GM10847 (cell line): ENCODE results near the gene CD53.

ENCODE experiments used
- POLR2A ChIP-seq: IDR thresholded peaks from 2 replicates; pipeline ENCODE4 v1.6.1; 2011; ENCODE audit not compliant: insufficient read length; ENCODE audit errors: extremely low read depth

CD53 gene

GRCh38 chr1:110874324-110875215, 1.6 kb downstream of the CD53 start:
- no peak for TF ChIP-seq POLR2A

- no peak for TF ChIP-seq POLR2A
Measured at GRCh38 chr1:110875216-110875731, 2.3 kb downstream of the CD53 start.

GRCh38 chr1:110876748-110877341, 3.9 kb downstream of the CD53 start:
- no peak for TF ChIP-seq POLR2A

- TF ChIP-seq POLR2A, result no peak
Measured at GRCh38 chr1:110877364-110877763, 4.4 kb downstream of the CD53 start.

- no peak for TF ChIP-seq POLR2A
Measured at GRCh38 chr1:110877776-110878175, 4.8 kb downstream of the CD53 start.

GRCh38 chr1:110878591-110878990, 5.6 kb downstream of the CD53 start:
- TF ChIP-seq POLR2A, result no peak

GRCh38 chr1:110878993-110879392, 6.0 kb downstream of the CD53 start:
- TF ChIP-seq POLR2A, result no peak

GRCh38 chr1:110879758-110880606, 7.0 kb downstream of the CD53 start:
- TF ChIP-seq POLR2A, result no peak

GRCh38 chr1:110880708-110881374, 7.9 kb downstream of the CD53 start:
- TF ChIP-seq POLR2A, result no peak

- no peak for TF ChIP-seq POLR2A
Measured at GRCh38 chr1:110888049-110888448, 15.1 kb downstream of the CD53 start.

- TF ChIP-seq POLR2A, result no peak
Measured at GRCh38 chr1:110888641-110889040, 15.7 kb downstream of the CD53 start.

- TF ChIP-seq POLR2A, result no peak
Measured at GRCh38 chr1:110890474-110891196, 17.7 kb downstream of the CD53 start.

GRCh38 chr1:110893908-110894490, 21.1 kb downstream of the CD53 start:
- TF ChIP-seq POLR2A, result no peak

- TF ChIP-seq POLR2A, result no peak
Measured at GRCh38 chr1:110896090-110896489, 23.1 kb downstream of the CD53 start.
